ENCODE measurements around the gene ADGRA3. TPM values are rescaled to one million over a fixed set of nuclear protein-coding genes. Genes with fewer than 3 reads are reported as not detected.

Gene ADGRA3
- polyA plus RNA-seq, 1 experiment, result 10.6 TPM

DNA sequence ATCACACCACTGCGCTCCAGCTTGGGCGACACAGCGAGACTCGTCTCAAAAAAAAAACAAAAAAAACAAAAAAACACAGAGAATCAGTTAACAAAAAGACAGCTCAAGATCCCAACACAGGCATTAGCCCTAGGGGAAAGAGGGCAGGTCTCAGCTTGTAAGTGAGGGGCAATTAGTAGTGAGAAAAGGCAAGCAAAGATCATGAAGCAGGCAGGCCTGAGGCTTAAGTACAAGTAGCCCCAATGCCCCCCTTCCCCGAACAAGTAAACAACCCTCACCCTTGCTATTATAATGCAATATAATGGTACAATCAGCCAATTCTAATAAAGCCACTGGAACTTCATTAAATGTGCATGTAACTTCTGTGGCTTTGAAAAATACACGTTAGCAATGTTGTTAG, 17.0 kb downstream of the ADGRA3 start:
- ChIA-PET CTCF (no interaction called here), POLR2A (no interaction called here)
- no peak for DNase-seq (ENCODE audit: low read depth)
- TF ChIP-seq, protein P1, sequence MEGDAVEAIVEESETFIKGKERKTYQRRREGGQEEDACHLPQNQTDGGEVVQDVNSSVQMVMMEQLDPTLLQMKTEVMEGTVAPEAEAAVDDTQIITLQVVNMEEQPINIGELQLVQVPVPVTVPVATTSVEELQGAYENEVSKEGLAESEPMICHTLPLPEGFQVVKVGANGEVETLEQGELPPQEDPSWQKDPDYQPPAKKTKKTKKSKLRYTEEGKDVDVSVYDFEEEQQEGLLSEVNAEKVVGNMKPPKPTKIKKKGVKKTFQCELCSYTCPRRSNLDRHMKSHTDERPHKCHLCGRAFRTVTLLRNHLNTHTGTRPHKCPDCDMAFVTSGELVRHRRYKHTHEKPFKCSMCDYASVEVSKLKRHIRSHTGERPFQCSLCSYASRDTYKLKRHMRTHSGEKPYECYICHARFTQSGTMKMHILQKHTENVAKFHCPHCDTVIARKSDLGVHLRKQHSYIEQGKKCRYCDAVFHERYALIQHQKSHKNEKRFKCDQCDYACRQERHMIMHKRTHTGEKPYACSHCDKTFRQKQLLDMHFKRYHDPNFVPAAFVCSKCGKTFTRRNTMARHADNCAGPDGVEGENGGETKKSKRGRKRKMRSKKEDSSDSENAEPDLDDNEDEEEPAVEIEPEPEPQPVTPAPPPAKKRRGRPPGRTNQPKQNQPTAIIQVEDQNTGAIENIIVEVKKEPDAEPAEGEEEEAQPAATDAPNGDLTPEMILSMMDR (IDR thresholded peaks at IDR 0.05; ENCODE audit: insufficient read depth, low read depth, low read length), result no peak
- no peaks in the 10 kb centered on the region for H3K27me3 ChIP-seq (ENCODE audit: control insufficient read depth, insufficient read depth, low read length)
- H3K36me3 ChIP-seq (ENCODE audit: control insufficient read depth, insufficient read depth, low read length), result no peaks in the 10 kb centered on the region; the same call in 1 of the 2 replicates
- H3K4me3 ChIP-seq (ENCODE audit: low read depth, low read length), result no peak overlapping the region

DNA sequence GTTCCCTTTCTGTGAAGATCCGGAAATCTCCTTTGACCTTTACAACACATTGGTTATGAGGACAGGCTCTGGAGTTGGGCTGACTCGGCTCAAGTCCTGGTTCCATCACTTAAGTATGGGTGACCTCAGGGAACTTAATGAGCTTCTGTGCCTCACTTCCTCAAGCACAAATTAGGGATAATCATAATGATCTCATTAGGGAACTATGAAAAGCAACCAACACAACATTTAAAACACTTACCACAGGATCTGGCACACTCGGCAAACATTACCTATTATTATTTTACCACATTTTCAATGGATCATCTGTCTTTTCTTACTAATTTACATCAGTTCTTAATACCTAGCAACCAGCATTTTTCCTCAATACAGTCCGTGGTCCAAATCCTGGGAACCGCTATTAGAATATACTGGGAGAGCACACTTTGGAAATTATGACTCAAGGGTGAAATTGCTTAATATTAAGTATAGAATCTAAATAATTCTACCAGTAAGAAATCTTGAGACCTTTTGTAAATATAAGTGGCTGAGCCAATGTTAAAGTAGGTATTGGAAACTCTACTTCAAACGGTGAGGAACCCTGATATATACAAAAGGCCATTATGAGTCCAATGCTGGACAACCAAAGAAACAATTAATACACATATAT, 19.6 kb downstream of the ADGRA3 start:
- no peaks in the 10 kb centered on the region for H3K27me3 ChIP-seq (ENCODE audit: control insufficient read depth, insufficient read depth, low read length)
- DNase-seq (ENCODE audit: low read depth), result no peak
- CTCF ChIA-PET, result interaction anchor here (1.0 kb wide), 1 partner anchor 13 kb away, joined by 3 read pairs; no protein-coding TSS in a partner anchor
- no peaks in the 10 kb centered on the region; the same call in 1 of the 2 replicates for H3K36me3 ChIP-seq (ENCODE audit: control insufficient read depth, insufficient read depth, low read length)
- H3K4me3 ChIP-seq (ENCODE audit: low read depth, low read length), result no peak overlapping the region
- TF ChIP-seq, protein P1 (IDR thresholded peaks at IDR 0.05; ENCODE audit: insufficient read depth, low read depth, low read length), result no peak
- POLR2A ChIA-PET, result no interaction called here

DNA sequence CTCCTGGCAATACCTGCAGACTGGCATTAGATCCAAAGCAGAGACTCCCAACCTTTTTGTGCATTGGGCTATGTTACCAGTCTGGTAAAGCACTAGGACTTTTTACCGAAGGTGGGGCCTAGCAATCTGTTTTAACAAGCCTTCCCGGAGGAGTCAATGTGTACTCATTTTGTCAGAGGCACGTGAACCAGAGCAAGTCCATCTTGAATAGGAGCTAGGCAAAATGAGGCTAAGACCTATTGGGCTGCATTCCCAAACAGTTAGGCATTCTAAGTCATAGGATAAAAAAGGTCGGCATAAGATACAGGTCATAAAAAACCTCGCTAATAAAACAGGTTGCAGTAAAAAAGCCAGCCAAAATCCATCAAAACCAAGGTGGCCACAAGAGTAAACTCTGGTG, 22.3 kb downstream of the ADGRA3 start:
- H3K27me3 ChIP-seq (ENCODE audit: control insufficient read depth, insufficient read depth, low read length), result no peaks in the 10 kb centered on the region
- TF ChIP-seq, protein P1 (IDR thresholded peaks at IDR 0.05; ENCODE audit: insufficient read depth, low read depth, low read length), result no peak
- POLR2A ChIA-PET, result no interaction called here
- CTCF ChIA-PET, result no interaction called here
- H3K4me3 ChIP-seq (ENCODE audit: low read depth, low read length), result no peak overlapping the region
- DNase-seq (ENCODE audit: low read depth), result no peak
- H3K36me3 ChIP-seq (ENCODE audit: control insufficient read depth, insufficient read depth, low read length), result no peaks in the 10 kb centered on the region; the same call in 1 of the 2 replicates

DNA sequence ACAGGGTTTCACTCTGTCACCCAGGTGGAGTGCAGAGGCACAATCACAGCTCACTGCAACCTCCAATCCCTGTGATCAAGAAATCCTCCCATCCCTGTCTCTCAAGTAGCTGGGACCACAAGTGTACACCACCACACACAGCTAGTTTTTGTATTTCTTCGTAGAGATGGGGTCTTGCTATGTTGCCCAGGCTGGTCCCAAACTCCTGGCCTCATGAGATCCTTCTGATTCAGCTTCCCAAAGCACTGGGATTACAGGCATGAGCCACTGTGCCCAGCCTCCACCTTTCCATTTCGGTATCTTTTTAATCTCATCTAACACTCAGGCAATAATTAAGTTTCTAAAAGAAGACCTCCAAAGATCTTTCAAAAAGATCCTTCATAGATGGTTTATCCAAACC, 22.9 kb downstream of the ADGRA3 start:
- POLR2A ChIA-PET, result no interaction called here
- H3K36me3 ChIP-seq (ENCODE audit: control insufficient read depth, insufficient read depth, low read length), result no peaks in the 10 kb centered on the region; the same call in 1 of the 2 replicates
- TF ChIP-seq, protein P1 (IDR thresholded peaks at IDR 0.05; ENCODE audit: insufficient read depth, low read depth, low read length), result no peak
- CTCF ChIA-PET, result interaction anchor here (0.7 kb wide), 1 partner anchor 236 kb away, joined by 3 read pairs; no protein-coding TSS in a partner anchor
- no peak overlapping the region for H3K4me3 ChIP-seq (ENCODE audit: low read depth, low read length)
- H3K27me3 ChIP-seq (ENCODE audit: control insufficient read depth, insufficient read depth, low read length), result no peaks in the 10 kb centered on the region
- DNase-seq (ENCODE audit: low read depth), result no peak

DNA sequence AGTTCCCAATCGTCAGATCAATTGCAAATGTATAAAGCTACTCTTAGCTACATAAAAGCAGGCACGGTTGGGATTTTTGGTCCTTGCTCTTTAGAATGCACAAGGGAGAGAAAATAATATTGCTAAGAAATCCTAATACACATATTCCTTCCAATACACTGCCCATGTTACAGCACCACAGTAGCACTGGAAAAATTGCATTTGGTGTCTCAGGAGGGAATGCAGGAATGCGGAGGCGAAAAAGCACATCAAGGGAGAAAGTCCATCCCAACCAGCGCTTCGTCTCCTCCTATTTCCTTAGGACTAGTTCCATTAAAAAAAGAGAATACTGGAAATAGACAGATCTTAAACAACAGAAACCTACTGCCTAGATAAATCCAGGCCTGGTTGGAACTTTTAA, 23.9 kb downstream of the ADGRA3 start:
- TF ChIP-seq, protein P1 (IDR thresholded peaks at IDR 0.05; ENCODE audit: insufficient read depth, low read depth, low read length), result no peak
- H3K36me3 ChIP-seq (ENCODE audit: control insufficient read depth, insufficient read depth, low read length), result no peaks in the 10 kb centered on the region; the same call in 1 of the 2 replicates
- POLR2A ChIA-PET, result interaction anchor here (0.6 kb wide), 1 partner anchor 24 kb away, joined by 6 read pairs; no protein-coding TSS in a partner anchor
- no peak overlapping the region for H3K4me3 ChIP-seq (ENCODE audit: low read depth, low read length)
- CTCF ChIA-PET, result no interaction called here
- no peaks in the 10 kb centered on the region for H3K27me3 ChIP-seq (ENCODE audit: control insufficient read depth, insufficient read depth, low read length)
- DNase-seq (ENCODE audit: low read depth), result no peak

Measured in BJ (cell line).